ENCODE measurements around the gene PRR35.
A peak's percentile ranks its signal among the peaks of the same experiment; 100 is the strongest.

The PRR35 gene

DNA sequence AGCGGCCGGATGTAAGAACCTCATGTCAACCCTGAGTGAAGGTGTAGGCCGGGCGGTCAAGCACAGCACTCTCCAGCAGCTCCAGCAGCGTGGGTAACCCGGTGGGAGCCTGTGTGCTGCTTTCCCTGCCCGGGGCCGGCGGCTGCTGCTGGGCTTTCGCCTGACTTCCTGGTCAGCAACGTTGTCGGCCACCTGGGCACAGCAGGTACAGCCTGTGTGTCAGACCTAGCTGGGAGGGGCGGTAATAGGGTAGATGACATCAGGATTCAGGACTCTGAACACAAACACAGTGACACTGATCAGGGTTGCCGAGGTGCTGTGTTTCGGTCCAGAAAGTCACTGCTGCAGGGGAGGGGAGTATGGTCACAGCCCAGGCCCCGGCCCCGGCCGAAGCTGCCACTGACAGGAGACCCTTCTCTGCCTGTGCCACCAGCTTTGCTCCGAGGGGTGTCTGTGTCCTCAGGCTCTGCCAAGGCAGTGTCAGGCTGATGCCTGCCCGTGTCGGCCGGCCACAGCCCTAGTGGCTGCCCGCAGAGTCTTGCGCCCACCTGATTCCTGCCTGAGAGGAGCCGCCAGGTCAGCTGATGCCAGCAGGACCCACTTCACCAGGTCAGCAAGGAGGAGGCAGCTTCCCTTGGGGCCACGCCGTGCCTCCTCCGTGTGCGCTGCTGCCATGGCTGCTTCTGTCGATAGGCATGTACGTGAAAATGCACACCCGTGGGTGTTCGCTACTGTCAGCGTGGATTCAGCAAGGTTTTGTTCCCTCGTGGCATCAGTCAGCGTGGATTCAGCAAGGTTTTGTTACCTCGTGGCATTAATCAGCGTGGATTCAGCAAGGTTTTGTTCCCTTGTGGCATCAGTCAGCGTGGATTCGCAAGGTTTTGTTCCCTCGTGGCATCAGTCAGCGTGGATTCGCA lies 38.9 kb downstream of the PRR35 start:
- DNase-seq: no peak

DNA sequence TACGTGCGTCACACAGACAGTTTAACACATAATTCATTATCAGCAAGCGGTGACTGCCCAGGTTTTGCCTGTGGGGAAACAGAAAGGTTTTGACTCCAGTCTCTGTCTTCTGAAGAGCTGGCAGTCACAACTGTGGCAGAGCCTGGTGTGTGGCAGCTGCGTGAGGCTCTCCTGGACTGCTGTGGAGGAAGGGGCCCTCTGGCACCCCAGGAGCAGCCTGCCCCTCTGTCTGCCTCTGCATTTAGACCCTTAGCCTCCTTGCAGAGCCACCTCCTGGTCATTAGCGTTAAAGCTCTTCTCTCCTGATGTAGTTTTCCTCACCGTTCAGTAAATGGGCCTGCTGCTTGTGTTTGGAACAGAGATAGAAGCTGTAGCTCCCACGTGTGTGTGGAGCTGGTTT lies 40.6 kb downstream of the PRR35 start:
- DNase-seq: no peak

DNA sequence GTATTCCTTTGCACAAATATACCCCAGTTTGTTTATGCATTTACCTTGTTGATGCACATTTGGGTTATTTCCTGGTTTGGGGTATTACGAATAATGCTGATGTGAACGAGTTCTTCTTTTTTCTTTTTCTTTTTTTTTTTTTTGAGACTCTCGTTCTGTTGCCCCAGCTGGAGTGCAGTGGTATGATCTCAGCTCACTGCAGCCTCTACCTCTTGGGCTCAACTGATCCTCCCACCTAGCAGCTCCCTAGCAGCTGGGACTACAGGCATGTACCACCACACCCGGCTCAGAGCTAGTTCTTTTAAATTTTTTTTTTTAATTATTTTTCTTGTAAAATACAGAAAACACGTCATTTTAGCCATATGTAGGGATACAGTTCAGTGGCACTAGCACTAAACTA lies 43.7 kb downstream of the PRR35 start:
- no peak for DNase-seq

DNA sequence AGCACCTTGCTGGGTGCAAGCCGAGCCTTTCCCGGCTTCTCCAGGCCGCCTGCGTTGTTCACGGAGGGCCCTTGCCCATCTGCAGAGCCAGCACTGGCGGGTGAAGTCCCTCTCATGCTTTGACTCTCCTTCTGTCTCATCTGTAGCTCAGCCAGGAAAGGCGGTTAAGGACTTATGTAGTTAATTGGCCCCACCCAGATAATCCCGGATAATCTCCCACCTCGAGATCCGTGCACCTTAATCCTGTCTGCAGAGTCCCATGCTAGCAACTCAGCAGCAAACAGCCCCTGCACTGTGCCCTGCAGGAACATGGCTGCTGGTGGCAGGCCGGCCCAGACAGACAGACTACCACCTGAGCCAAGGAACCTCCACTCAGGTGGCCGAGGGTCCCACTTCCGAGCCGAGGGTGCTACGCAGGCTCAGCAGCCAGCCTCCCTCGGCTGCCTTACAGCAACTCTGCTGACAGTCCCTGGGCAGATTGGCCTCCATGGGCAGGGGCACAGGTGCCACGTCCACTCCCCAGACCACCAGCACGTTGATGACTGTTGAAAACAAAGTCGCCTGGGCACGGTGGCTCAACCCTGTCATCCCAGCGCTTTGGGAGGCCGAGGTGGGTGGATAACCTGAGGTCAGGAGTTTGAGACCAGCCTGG lies 46.6 kb downstream of the PRR35 start:
- DNase-seq: no peak

DNA sequence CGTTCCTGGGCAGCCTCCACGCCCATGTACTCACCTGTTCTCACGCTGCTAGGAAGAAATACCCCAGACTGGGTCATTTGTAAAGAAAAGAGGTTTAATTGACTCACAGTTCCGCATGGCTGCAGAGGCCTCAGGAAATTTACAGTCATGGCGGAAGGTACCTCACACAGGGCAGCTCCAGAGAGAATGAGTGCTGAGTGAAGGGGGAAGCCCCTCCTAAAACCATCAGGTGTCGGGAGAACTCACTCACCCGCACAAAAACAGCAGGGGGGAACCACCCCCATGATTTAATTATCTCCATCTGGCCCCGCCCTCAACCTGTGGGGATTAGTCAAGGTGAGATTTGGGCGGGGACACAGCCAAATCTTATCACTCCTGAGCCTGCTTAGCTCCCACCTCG lies 47.8 kb downstream of the PRR35 start:
- DNase-seq: peak; percentile 27

DNA sequence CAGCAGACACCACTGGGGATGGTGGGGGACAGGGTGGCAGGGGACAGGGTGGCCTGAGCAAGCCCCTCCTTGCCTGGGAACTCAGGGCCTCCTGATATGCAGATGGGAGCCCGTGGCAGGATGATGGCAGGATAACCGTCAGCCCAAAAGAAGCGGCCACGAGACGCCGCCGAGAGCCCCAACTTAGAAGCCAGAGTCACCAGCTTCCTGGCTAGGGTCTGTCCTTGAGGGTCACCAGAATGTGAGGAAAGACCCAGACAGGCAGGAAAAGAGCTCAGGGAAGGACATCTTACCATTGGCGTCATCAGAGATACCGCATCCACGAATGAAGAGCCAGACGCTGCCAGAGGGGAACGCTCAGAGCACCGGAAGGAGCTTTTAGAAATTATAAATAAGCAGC lies 49.1 kb downstream of the PRR35 start:
- no peak for DNase-seq

DNA sequence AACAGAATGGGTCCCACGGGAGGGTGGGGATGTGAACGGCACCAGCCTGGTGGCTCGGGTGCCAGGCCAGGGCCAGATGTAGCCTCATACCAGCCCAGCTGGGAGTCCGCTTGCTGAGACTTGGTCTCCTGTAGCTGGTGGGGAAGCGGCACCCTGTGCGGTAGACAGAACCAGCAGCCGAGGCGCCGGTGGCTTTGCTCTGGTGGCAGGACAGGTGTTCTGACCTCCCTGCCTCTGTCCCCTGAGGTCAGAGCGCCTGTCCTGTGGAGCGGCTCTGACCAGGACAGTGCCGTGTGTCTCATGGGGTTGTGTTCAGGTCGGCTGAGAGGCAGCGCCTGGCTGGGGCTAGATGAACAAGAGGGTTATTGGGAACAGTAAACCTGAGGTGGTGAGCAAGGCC lies 49.8 kb downstream of the PRR35 start:
- no peak for DNase-seq

DNA sequence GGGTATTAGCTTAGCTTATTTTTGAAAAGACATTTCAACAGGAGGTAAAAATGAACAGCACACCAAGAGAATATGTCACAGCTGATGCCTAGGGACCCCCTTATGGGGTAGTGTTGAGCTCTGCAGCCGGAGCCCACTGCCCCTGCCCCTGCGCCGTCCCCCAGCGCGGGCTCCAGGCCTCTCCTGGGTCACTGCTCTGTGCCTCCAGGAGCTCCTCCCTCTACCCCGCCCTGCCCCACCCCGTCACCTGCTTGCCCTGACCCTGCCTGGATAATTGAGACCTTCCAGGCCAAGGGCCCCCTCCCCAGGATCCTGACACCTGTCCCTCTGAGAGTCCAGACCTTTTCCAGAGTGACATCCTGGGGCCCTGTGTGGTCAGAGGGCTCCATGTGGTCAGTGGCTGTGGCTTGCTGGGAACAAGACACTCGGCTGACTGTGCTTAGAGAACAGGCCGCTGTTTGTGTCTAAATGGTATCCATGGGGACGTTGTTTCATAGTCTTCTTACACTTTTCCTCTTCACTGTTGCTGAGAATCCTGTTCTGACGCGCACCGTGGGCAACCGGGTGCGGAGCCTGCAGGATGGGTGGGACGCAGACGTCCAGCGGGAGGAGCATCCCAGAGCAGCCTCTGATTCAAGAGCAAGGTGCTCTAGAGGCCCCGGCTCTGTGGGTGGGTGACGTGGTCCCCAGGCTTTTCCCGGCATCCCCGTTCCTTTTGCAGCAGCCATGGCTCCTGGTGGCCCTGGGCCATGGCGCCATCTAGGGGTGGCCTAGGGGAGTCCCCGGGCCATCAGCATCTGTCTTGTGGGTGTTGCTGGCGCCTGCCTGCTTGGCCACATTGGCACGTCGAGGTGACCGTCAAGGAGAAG lies 50.6 kb downstream of the PRR35 start:
- peak; percentile 56 for DNase-seq

DNA sequence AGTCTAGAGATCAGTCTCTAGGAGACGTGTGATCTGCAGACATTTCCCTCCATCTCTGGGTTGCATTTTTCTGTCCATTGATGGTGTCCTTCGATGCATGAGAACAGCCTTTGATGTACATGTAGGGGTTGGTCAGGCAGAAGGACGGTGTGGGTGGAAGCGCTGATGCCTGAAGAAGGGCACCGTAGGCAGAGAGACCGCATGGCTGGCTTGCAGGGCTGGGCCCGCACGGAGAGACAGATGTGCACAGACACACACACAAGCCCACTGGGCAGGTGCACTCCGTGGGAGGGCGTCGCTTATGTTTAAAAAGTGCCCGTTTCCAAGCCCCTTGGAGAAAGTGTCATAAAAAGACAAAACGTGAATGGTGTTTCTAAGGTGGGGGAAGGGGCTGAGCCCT lies 54.9 kb downstream of the PRR35 start:
- no peak for DNase-seq

Measured in stimulated activated CD4-positive, alpha-beta T cell treated with anti-CD3 and anti-CD28 coated beads, Interleukin-12 subunit alpha, Interleukin-12 subunit beta, amount 100 ng/mL, for 4 hours (primary cell).